DMS153 treated with DMSO at 0.1 percent for 48 hours (cell line): ENCODE results near the gene ABHD2.
"Not testable (repeated sequence)": the region's sequence is repeated elsewhere in the genome, so short reads cannot be mapped to it uniquely, and the experiment has no call there.

Experiments used
- DNase-seq: peaks from one replicate; lab custom pipeline; 2025; ENCODE audit not compliant: unreplicated experiment; lab: John Stamatoyannopoulos, UW

ABHD2 gene

DNA sequence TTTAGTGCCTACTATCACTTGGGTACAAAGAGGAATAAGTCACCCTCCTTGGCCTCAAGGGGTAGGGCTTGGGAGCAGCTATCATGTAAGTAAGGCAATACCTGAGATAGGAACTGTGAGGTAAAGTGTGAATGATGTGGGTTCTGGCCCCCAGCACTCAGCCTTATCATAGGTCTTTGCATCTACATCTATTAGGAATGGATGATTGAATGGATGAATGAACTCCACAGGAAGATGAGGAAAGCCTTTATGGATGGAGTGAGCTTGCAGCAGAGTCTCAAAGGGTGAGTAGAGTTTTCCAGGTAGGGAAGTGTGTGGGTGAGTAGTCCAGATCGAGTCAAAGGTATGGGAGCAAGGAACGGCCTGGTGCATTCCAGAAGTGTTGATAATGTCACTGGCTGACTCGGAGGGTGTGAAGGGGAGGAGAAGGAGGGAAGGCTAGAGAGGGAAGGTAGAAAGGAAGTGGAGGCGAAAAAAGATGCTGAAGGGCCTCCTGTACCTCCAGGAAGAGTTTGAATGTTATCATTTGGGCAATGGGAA is 13.1 kb upstream of the ABHD2 start:
- DNase-seq: no peak

- DNase-seq: no peak
Measured at GRCh38 chr15:89075846-89076245, 12.4 kb upstream of the ABHD2 start.

DNA sequence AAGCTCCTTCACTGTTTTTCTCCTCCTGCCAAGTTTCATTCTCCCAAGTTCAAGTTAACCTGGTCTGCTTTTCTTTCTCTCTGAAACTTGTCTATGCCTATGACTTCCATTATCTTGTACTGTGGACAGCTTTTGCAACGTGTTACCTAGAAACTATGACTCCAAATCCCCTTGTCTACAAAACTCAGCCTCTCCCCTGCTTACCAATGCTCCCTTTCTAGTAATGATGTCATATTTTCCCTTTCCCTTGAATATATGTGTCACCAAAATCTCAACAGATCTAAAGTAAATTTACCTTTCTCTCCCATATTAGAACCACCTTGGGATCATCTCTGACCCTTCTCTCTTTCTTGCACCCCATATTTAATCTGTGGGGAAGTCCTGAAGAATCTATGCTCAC is 10.5 kb upstream of the ABHD2 start:
- no peak for DNase-seq

DNA sequence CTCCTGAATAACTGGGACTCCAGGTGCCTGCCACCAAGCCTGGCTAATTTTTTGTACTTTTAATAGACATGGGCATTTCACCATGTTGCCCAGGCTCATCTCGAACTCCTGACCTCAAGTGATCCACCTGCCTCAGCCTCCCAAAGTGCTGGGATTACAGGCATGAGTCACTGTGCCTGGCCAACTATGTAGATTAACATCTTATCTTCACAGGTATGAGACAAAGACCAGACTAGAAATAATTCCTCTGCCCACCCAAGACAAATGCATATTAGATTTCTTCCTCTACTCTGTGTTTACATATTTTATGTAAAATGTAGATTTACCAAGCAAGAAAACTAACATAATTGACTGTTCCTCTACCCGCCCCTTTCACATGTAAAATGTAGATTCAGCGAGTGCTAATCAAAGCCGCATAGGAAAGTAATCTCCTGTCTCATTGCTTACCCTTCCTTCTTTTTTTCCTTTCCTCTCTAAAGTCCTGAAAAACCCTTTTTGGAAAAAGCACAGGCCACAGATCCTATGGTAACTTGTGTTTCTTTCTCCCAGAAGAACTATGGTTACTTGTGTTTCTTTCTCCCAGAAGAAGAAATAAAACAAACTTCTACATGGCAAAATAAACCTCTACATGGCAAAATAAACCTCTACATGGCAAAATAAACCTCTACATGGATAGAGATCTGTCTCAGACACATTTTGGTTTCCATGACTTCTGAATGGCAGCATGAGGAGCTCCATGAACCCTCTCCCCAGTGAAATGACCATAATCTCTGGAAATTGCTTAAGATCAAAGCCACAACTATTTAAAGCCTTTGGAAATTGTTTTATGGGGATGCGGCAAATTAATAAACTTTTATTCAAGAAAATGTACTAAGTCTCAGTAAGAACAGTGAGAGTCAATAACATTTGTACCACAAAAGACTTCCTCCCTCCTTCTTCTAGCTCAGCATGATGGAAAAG is 9.1 kb upstream of the ABHD2 start:
- no peak for DNase-seq

DNA sequence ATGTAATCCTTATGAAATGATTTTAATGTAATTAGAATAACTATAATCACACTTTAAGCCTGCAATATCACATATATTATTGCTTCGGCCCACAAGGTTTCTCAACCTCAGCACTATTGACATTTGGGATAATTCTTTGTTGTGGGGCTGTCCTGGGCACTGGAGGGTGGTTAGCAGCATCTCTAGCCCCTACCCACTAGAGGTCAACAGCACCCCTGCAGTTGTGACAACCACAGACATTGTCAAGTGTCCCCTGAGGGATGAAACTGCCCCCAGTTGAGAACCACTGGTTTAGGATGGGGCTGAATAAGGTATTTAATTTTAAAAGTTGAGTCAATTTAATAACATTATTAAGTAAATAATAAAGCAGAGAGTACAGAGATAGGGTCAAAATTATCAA is 6.4 kb upstream of the ABHD2 start:
- DNase-seq: no peak

DNA sequence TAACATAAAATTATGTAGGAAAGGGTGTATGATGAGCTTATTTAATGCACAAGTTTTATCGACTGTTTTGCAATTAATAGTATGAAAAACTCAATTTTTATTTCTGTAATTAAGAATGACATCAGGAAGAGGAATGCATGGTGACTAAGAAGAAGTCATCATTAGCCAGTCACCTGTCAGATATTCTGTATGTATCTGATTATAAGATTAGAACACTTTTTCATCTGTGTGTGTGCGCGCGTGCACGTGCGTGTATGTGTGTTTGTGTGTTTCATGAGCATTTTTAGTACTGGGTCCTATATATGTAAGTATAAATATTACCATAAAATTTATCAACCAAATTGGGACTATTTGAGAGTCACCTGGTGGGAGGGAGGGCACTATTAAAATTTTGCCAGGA is 5.0 kb upstream of the ABHD2 start:
- DNase-seq: no peak

- no peak for DNase-seq
Measured at GRCh38 chr15:89085289-89085926, 2.8 kb upstream of the ABHD2 start.

DNA sequence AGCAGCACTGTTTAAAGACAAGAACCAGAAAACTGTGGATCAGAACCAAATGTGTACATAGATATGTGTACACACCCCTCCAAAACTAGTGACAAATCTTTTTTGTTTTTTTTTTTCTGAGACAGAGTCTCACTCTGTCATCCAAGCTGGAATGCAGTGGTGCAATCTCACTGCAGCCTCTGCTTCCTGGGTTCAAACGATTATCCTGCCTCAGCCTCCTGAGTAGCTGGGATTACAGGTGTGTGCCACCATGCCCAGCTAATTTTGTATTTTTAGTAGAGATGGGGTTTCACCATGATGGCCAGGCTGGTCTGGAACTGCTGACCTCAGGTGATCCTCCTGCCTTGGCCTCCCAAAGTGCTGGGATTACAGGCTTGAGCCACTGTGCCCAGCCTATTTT is 2.3 kb upstream of the ABHD2 start:
- DNase-seq: not testable (repeated sequence)

GRCh38 chr15:89086390-89086789 is 1.9 kb upstream of the ABHD2 start:
- not testable (repeated sequence) for DNase-seq

DNA sequence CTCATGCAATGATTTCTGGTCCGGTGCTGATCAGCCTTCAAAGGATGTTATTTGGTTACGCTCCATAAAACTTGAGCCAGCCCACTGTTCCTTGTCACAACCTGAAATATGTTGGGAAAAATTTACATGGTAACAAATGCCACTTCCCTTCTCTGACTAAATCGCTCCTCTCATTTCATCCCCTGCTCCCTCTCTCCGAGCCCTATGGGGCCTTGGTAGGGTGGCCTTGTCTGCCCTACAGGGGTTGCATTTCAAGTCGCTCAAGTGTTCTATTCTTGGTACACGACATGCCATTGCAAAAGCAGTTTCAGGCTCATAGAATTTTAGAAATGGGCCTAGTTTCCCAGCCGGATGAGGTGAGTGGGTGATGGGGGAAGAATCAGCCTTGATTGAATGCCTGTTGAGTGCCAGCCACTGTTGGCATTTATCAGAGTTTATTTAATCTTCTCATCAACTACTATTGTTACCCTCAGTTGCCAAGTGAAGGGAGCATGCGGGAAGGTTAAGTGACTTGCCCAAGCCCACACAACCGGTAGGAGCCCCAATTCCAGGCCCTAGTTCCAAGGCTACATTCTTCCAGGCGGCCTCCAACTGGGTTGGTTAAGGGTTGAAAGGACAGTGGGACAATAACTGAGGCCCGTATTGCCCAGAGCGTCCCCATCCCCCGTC is 961 bp upstream of the ABHD2 start:
- no peak for DNase-seq

DNA sequence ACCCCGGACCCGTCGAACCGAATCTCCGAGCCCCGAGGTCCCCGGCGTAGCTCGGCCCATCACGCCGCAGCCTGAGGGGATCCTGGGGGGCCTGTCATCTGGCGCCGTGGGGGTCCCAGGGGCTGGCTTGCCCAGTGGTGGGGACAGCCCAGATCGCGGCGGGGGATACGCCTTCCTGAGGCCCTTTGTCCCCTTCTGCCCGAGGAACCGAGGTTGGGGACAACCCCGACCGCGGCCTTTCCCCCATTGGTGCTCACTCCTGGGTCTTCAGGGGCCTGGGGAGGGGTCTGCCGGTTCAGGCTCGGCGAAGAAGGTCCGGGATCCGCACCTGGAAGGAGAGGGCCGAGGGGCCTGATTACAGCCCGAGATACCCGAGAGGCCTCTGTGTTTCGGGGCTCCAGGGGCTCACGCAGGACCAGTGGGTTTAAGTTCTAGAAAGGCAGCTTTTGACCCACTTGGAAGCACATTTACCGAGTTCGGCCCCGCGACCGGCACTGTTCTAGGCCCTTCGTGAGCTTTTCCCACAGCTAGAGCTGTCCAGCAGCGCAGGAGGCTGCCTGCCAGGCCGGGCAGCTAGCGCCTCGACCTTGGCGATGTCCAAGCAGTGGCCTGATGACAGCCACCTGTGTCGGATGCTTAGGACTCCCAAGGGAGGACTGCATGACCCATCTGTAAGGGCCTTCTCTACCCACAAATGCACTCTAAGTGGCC is 504 bp downstream of the ABHD2 start:
- no peak for DNase-seq

DNA sequence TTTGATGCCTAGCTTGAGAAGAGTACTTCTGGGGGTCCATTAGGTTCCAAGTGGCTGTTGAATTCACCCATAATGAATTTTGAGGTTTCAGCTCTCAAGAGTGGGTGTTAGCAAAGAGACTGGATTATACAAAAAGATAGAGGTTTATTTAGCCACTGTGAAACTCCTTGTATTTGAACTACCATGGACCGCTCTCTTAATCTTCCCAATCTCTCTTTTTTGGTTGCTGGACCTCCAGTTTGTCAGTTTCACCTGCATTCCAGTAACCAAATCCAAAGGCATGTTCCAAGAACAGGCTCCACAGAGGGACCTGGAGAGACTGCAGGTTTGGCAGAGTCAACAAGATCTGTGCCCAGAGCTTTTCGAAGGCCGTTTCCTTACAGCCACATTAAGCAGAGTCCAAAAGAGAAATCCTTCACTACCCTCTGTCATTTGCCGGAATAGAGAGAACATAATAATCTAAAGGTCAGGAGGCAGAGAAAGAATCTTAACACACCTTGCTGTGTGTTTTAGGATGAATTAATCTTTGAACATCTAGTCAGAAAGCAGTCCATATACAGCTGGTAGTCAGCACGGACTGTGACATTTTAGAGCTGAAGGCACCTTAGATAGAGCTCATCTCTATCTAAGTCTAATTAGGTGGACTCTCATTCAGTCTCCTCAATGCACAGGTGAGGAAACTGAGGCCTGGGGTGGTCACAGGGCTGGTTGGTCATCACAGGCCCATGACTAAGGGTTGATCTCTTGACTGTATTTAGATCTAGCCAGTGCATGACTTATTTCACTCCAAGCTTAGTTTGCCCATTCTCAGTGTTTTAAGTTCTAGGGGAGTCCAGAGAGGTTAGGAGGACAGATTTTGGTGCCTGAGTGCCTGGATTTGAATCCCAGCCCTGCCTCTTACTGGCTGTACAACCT is 1.3 kb downstream of the ABHD2 start:
- no peak for DNase-seq

DNA sequence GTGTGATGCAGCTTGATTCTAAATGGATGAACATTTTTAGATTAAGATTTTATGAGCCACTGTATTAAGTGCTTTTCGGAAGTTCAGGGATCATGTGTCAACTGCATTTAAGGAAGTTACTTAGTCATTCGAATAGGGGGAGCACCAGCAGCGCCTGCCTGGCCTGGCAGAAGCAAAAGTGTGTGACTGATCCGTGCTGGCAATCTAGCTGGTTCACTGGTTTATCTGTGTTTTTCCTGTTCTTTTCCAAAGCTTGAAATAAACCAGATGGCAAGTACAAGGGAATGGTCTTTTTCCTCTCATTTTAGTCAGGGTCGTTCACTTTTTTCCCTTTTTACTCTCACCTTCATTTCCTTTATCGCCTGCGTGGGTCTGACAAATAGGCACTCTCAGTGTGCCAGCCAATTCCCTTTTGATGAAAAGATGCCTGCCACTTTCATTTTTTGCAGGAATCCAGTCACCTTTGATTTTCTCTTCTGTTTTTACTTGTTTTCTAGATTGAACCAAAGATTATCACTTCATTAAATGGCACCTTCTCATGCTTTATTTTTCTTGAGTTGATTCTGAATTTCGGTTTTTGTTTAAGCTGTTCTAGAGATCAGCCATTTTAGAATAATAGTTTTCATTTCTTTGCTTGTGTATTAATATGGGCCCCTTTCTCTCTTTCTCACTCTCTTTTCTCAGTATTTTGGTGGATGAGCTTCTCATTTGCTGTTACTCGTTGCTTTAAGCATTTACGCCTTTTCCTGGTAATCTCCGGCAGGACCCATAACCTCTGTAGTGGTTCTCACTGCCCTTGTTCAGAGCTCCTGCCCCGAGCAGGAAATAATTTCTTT is 2.8 kb downstream of the ABHD2 start:
- DNase-seq: peak; percentile 32

GRCh38 chr15:89091627-89092220 is 3.5 kb downstream of the ABHD2 start:
- DNase-seq: no peak

DNA sequence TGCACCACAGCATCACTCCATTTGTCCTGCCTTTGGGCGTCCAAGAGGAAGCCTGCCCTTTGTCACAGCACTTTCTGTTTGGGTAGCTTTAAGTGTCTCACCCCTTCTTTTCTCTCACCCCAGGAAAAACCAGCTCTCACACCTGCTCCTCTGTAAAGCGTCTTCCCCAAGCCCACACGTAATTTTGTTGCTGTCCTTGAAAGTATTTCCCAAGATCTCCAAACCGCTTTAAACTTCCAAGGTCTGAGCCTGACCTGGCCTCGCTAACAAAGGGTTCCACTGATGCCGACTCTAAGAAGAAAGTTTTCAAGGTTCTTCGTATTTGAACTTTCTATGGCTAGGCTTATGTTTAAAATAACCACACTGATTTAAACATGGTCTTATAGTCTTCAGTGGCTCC is 5.3 kb downstream of the ABHD2 start:
- no peak for DNase-seq

- DNase-seq: no peak
Measured at GRCh38 chr15:89095073-89095472, 6.8 kb downstream of the ABHD2 start.

- DNase-seq: no peak
Measured at GRCh38 chr15:89095556-89095955, 7.3 kb downstream of the ABHD2 start.

DNA sequence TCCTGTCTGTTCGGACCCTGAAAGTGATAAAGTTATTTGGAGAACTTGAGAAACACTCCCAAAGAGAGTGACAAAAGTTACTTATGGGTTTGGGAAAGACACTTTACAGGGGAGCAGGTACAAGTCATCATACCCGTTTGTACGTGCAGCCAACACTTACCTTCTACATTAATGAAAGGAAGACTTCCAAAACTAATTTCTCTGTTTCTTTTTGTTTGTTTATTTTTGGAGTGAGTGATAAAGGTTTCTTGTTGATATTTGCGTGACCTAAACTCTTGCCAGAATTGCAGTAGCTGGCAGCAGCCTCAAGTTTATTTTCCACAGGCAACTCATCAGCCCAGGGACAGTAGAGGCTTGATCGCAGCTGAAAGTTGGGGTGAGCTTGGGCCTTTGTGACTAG is 8.4 kb downstream of the ABHD2 start:
- DNase-seq: no peak

DNA sequence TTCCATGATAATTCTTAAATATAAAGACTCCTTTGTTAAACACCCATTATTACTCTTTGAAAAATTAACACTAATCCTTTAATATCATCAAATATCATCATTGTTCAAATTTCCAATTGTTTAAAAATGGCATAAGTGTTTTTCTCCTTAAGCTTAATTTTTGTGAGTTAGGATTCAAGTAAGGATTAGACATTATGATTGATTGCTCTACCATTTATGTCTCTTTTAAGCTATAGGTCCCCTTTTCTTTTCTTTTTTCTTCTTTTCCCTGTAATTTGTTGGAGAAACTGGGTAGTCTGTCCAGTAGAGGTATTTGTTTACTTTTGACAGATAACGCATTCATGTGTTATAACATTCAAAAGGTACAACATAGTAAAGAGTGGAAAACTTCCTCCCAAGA is 9.1 kb downstream of the ABHD2 start:
- no peak for DNase-seq
